22Rv1 (cell line): ENCODE results near the gene KCNIP1.

Source experiments
- H3K27ac ChIP-seq: fragments of 450-650 bp; 2 replicates; pipeline ENCODE4 v1.5.1; 2017
- ZFX ChIP-seq: fragments of 450-650 bp; IDR thresholded peaks from 2 replicates; pipeline ENCODE4 v1.6.1; 2017; ENCODE audit warnings: antibody characterized with exemption, borderline replicate concordance
- TF ChIP-seq, protein P1 (sequence below): fragments of 450-650 bp; IDR thresholded peaks from 2 replicates; pipeline ENCODE4 v1.5.1; 2017; ENCODE audit warnings: mild to moderate bottlenecking

Gene KCNIP1

DNA sequence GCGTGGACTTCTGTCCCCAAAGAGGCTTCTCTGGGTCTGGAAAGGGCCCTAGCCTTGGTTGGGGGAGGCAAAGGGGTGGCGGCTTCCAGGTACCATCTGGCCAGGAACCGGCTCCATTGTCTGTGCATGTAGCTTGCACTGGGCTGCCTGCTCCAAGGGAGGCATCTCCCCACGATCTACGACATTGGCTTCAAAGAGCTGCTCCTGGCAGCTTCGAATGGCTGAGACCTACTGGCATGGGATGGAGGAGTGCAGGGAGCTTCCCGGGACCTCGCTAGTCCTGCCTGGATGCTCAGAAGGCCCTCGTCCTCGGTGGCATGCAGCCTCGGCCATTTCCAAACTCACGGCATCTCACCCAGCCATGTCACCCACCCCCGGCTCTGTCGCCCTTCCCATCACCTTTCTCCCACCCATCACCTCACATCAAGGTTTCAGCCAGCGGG is 137.8 kb downstream of the KCNIP1 start:
- TF ChIP-seq, protein P1, sequence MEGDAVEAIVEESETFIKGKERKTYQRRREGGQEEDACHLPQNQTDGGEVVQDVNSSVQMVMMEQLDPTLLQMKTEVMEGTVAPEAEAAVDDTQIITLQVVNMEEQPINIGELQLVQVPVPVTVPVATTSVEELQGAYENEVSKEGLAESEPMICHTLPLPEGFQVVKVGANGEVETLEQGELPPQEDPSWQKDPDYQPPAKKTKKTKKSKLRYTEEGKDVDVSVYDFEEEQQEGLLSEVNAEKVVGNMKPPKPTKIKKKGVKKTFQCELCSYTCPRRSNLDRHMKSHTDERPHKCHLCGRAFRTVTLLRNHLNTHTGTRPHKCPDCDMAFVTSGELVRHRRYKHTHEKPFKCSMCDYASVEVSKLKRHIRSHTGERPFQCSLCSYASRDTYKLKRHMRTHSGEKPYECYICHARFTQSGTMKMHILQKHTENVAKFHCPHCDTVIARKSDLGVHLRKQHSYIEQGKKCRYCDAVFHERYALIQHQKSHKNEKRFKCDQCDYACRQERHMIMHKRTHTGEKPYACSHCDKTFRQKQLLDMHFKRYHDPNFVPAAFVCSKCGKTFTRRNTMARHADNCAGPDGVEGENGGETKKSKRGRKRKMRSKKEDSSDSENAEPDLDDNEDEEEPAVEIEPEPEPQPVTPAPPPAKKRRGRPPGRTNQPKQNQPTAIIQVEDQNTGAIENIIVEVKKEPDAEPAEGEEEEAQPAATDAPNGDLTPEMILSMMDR: no peak
- no peak for TF ChIP-seq ZFX
- no peak overlapping the region for H3K27ac ChIP-seq

- TF ChIP-seq, protein P1: no peak
- TF ChIP-seq ZFX: no peak
Measured at GRCh38 chr5:170642066-170642735, 138.4 kb downstream of the KCNIP1 start.

GRCh38 chr5:170642776-170643436 is 139.1 kb downstream of the KCNIP1 start:
- TF ChIP-seq, protein P1: no peak
- no peak for TF ChIP-seq ZFX
- no peak overlapping the region for H3K27ac ChIP-seq

More at GRCh38 chr5:170642066-170642735, 138.4 kb downstream of the KCNIP1 start:
- H3K27ac ChIP-seq: no peak overlapping the region

- no peak overlapping the region for H3K27ac ChIP-seq
- TF ChIP-seq ZFX: no peak
- TF ChIP-seq, protein P1: no peak
Measured at GRCh38 chr5:170643591-170643990, 139.8 kb downstream of the KCNIP1 start.

- no peak overlapping the region for H3K27ac ChIP-seq
- TF ChIP-seq, protein P1: no peak
Measured at GRCh38 chr5:170644501-170644900, 140.7 kb downstream of the KCNIP1 start.

GRCh38 chr5:170648541-170648940 is 144.7 kb downstream of the KCNIP1 start:
- TF ChIP-seq, protein P1: no peak
- no peak for TF ChIP-seq ZFX
- no peak overlapping the region for H3K27ac ChIP-seq

- no peak overlapping the region for H3K27ac ChIP-seq
- TF ChIP-seq ZFX: no peak
- TF ChIP-seq, protein P1: no peak
Measured at GRCh38 chr5:170650850-170651249, 147.0 kb downstream of the KCNIP1 start.
